LHCN-M2 (cell line): ENCODE results near the gene ETV3L. TPM values are rescaled to one million over a fixed set of nuclear protein-coding genes. Genes with fewer than 3 reads are reported as not detected.

Experiments
- DNase-seq: peaks from one replicate; pipeline ENCODE4 v3.0.0-alpha.2; 2012; ENCODE audit warnings: low read depth
- polyA plus RNA-seq: library from polyadenylated mRNA; unstranded; fragments of >200 nt; gene quantifications from one replicate; pipeline ENCODE4 v1.2.1, GENCODE V29; 2012; ENCODE audit warnings: missing spikeins
- total RNA-seq: library from RNA; depleted of rRNA; stranded (reverse); fragments of >200 nt; gene quantifications from 2 replicates; pipeline ENCODE4 v1.2.3, GENCODE V29; 2014; rRNA removed

Gene ETV3L
- not detected in 2 replicates for total RNA-seq
- polyA plus RNA-seq, result not detected

DNA sequence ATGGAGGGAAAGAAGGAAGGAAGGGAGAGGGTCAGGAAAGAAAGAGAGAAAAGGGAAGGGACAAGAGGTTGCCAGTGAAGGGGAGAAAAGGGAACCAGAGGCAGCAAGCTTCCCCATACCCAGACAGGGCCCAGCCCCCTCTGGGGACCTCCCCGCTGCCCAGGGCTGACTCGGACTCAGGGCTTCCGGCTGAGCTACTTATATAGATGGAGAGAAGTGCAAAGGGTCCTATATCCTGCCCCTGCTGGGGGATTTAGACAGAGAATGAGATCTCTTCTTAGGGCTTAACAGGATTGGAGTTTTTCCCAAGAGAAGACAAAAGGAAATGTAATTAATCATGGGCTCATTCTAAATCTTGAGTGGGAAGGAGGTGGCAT lies at the start of gene ETV3L:
Gene ETV3L (minus strand): TSS at position 176 of the 377 bp plus-strand sequence. CDS start 285 bp downstream, outside the sequence.
- no peak for DNase-seq

DNA sequence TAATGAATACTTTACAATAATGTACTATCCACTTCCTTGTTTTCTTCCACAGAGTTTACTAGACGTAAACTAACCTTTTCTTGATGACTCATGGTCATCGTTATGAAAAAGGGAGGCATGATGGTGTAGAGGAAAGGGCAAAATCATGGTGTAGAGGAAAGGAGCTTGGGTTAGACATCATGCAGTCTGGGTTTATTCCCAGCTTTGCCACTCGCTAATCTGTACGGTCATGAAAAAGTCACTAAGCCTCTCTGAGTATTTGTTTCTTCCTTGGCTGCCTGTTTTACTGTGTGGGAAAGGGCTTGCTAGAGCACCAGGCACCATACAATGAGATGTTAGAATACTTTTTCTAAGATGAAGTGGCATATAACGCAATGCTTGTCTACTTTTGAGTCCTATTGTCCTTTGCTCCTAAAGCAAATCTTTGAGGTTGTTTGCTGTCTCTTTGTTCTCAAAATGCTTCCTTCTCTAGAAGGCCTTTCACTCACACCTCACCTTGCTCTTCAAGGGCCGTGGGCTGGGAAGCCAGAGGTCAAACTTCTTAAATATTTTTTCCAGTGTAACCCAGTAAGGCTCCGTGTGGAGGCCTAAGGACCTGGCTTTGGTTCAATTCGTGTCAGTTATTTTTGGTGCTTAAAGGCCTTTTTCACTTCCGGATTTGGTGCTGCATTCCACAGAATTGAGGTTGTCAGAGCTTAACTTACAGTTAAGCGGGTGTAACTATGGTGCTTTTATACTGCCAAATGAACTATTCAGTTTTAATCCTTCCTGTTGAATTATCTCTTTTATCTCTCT lies 48.5 kb upstream of the ETV3L start:
- peak; percentile 48 for DNase-seq

DNA sequence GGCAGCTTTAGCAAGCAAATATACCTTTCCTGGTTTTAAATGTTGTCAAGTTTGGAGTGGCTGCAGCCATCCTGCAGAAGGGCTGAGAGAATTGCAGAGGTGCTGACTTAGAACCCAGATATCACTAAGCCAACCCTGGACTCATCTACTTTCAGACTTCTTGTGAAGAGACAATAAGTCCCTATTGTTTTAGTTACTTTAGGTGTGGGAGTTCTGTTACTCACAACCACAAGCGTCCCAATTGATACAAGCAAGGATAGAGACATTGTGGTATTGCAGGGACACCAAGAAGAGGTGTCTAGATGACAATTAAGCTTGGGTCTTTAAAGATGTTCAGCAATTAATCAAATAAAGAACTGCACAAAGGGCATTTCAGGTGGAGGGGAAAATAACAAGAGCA lies 47.4 kb upstream of the ETV3L start:
- no peak for DNase-seq

DNA sequence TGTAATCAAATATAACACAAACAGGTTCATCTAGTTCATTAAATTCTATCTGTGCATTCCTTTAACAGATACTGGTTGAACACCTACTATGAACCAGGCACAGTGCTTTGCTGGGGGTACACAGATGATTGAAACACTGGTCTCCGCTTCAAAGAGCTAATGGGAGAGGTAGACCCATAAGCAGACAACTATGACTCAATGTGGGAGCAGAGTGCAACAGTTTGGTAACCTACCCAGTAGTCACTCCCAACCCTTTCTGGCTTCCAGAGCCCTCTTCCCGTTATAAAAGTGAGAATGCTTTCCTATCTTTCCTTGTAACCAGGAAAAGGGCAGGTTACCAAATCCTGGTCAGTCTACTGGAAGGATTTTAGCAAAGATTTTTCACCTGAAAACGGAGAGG lies 46.6 kb upstream of the ETV3L start:
- DNase-seq, result no peak

DNA sequence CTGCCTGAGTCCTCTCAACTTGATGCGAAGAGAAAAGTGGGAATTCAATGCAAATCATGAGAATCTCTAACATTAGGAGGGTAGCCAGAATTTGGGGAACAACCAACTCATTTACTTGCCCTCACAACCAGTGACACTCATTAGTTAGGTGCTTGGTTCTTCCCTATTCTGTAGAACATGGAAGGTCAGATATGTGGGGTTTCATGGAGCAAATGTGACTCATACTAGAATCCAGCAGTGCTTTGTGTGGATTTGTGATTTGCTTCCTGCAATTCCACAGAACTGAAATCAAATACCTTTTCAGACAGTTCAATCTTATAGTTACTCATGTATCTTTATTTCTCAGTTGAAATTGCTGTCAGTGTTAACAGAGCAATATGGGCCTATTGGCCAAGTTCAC lies 45.5 kb upstream of the ETV3L start:
- peak; percentile 39 for DNase-seq

DNA sequence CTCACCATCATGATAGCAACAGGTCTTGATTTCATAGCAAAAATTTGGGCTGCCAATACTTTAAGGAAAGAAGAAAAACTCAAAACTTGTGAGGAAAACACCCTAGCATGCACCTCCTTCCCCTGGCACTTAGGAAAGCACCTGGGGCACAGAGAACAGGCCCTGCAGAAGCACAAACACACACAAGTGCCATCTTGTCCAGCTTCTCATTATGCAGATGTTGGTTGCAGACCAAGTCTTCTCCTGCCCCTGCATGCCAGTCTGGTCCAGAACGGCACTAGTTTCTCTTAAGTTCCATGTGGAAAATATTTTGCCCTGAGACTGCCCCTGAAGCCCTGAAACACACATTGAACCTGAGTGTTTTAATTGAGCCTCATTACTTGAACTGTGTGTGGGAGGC lies 44.9 kb upstream of the ETV3L start:
- DNase-seq, result no peak

DNA sequence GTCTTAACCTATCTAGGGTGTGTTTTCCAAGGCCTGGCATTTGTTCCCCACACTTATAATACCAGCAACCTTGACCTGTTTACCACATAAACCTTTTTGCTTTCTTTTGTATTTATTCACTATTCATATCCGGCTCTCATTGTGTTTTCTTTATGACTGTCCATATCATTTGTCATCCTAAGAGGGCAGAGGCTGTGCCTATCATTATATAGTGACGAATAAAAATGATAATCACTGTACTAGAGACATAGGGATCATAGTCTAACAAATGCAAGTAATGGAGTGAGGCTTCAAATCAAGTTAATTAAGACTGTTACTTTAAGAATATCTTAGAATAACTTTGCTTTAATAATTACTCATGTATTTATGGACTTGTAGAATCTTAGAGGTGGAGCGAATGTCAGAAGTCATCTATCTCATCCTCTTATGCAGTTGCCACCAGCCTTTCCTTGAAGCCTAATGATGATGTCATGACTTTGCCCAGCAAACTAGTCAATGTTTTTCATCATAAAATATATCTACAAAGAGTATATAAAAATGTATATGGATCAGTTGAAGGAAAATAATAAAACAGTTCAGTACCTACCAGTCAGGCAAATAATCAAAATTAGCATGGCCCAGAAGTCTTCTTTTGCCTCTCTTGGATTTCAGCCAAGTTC lies 43.3 kb upstream of the ETV3L start:
- DNase-seq, result peak; percentile 18

DNA sequence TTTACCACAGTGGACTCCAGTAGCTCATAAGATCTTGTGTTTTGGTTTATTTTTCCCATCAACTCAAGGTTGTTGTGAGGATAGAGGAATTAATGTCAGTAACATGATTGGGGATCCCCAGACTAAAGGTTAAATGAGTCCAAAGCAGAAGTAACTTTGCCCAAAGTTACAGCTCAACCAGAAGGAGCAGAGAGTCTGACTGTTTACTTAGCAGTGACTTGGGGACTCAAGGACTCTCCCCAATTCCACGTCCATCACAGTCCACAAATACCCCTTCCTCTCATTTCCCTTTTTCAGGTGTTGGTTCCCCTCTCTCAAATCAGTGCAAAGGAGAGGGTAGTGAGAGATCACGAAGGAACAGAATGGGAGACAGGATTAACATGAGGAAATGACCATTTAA lies 42.6 kb upstream of the ETV3L start:
- DNase-seq, result no peak

DNA sequence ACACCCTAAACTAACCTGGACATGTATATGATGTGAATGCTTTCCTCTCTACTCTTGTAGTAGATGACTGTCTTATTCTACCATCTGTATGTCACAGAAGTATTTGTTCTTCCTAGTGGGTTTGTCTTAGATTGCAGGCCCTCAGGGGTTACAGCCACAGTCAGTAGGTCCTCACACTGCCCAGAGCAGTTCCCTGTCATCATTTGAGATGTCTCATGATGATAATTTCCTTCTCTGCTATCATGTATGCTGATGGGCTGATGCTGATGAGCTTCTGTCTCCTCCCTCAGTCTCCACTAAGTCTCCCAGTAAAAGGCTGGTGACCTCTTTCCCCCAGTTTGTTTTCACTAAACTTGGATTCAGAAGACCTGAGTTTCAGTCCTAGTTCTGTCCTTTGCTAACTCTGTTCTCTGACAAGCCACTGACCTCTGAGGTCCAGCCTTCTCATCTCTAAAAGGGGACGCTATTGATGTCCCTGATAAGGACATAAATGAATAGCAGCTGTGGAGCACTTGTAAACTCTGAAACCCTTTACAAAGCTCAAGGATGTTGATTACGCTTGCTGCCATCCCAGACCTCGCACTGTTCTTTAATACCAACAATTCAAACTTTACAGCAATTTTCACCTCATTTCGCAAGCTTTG lies 41.7 kb upstream of the ETV3L start:
- no peak for DNase-seq

DNA sequence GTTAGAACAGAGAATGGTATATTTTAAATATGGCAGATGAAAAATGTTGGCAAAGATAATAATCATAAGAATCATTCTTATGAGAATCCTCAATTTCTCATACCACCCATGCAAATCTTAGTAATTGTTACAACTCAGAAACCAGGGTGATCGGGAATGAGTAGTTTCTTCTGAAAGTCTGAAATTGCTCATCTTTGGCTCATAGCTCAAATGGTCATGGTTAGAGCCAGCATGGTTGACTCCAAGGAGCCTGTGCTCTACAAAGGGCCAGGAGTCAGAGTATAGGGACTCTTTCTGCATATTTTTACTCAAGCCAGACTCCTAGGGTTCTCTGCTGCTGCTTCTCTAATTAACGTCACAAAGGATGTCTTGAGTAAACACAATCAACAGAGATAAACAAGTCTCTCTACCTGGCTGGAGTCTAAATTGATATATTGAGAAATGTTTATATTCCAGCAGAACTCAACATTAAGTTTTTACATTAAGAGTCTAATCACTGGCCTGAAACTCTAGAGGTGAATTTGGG lies 40.5 kb upstream of the ETV3L start:
- no peak for DNase-seq

DNA sequence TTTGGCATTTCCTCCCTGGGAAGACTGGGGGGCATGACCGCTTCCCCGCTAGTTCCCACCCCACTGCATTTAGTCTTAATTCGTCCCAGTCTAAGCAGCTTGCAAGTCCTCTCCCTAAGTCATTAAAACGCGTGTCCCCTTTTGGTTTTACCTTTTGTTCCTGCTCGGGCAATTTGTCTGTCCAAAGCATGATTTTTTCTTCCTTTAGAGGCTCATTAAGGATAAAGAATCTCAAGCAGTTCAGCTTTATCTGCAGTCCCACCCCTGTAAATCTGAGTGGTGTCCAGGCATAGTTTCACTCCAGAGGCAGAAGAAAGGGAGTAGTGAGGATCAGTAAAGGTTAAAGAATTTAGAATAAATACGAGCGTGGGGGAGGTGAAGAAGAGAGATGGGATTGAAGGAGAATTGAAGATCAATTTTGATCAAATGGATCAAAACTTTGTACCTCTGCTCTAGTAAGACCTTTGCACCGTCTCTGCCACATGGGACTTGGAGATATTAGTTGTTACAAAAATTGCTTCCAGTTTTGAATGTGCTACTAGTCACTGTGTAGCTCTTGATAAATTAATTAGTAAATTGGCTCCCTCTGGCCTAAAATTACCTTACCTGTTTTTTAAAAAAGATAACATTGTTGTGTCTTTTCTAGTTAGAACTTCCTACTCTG lies 39.6 kb upstream of the ETV3L start:
- no peak for DNase-seq

DNA sequence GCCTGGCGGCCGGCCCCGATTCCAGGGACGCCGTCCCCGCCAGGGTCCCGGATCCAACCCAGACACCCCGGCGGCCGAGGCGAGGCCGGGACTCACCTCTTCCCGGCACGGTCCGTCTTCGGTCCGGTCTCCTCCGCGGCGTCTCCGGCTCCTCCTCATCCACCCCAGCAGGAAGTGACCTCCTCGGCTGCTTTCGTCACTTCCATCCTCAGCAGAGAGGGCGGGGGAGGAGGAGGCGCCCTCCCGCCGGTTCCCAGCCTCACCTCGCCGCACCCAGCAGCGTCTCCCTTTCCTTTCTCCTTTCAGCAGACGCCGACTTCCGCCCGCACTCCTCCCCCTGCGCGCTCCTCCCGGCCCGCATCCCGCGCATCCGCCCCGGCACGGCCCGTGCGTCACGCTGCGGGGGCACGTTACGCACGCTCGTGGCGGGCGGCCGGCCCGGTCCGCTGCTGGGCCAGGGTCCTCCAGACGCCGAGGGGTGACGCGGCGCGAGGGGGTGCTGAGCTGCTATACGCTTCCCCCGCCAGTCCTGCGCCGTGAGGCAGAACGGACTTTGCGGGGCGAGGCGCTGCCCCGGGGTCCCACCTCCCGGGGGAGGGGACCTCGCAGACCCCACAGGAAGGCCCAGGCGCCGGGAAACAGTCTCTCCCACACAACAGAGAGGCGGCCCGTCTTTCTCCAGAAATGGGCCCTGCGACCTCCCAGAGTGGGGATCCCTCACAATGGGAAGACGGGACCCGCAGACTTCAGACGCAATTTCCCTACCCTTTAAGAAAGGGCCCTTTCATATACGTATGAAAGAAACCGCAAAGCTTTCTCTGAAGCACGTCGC lies 38.8 kb upstream of the ETV3L start, which contains the start of gene ETV3:
Gene ETV3 (minus strand): TSS at position 176 of the 832 bp plus-strand sequence. CDS start 2,043 bp downstream, outside the sequence.
- peak; percentile 87 for DNase-seq

DNA sequence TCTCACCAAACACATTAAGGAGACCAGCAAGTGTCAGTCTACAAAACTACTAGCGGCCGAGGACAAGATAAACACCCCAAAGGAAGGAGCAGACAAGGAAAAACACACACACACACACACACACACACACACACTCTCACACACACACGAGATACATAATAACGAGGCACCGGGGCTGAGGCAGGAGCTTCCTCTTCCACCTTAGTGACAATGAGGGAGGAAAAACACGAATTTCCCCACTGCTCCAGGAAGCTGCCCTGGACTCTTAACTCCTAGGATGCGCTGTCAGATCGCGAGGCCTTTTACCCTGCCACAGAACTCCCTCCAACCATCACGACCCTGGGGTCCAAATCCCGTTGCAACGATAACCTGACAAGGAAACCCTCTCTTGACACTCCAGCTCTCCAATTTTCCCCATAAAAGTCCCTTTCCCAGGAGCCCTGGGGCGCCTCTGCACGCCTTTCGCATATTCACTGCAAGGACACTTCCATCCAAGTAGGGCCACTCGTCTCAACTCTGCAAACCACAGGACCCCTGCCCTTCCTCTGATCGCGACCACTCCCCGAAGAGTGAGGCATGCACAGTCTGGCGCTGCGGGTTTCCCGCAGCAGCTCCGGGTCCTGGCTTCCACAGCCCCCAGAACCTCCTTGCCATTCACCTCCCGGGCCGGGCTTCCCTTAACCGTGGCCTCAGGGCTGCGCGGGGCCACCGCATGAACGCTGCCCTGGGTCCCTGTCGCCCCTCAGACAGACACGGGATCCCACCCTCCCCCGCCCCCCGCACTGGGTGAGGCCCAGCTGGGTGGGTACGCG lies 38.0 kb upstream of the ETV3L start:
- peak; percentile 33 for DNase-seq

DNA sequence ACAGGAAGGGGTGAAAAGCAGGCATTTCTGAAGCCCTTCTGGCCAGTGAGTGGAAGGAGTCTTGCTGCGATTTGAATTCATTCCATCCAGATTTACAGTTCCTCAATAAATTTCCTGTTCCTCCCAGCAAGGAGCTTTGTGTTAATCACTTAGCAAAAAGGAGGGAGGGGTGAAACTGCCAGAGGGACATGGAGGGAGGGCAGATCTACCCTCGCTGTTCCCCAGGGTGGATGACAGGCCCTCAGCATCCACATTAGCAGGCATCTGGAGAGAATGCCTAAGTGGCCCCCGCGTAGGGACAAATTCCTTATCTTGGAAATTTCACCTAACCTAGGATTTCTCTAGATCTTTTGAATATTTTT lies 37.4 kb upstream of the ETV3L start:
- peak; percentile 33 for DNase-seq

DNA sequence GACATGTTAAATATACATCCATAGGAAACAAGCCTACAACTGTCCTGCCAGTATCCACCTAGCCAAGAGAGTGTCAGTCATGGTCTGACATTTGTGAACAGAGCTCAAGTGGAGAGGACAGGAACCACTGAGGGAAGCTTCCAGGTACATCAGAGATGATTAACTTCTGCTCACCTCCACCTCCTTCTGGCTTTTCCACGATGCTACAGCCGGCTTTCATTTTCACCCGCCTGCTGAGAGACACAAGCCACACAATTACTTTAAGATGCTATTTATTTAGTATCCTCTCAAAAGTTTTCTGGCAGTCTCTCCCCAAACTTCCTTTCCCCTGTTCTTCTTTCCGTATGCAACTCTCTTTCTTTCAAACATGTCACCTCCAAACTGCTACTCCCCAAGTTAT lies 36.5 kb upstream of the ETV3L start:
- no peak for DNase-seq

DNA sequence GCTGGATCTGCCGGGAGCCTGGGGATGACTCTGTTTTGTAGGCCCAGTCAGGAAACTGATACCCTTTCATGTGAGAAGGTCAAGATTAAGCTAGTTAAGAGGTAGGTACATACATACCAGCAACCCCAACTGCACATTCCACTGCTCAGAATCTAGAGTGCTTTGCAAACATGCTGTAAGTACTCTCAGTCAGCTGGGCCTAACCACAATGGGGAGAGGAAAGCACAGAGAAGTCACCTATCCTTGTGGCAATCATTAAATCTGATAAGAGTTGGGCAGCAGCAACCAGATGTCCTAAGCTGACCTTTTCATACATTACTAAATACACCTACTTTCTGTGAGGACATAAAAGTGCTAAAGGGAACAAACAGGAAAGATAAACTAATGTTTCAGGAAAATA lies 36.0 kb upstream of the ETV3L start:
- DNase-seq, result no peak

DNA sequence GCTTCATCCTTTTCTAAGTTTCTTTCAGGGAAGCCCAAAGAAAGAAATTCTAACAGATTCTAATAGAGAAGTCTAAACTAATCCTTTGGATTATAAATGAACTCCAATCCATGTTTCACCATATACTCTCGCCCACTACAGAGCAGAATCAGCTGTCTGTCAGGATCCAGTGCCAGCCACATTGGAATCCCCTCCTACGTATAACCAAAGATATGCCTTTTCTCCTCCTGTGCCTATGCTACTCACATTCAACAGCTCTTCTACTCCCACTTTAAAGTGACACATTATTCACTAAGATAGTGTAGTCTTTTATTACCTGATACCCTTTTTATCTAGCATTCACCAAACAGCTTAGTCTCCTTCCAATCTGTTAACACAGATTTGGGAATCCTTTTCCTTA lies 35.5 kb upstream of the ETV3L start:
- DNase-seq, result no peak

DNA sequence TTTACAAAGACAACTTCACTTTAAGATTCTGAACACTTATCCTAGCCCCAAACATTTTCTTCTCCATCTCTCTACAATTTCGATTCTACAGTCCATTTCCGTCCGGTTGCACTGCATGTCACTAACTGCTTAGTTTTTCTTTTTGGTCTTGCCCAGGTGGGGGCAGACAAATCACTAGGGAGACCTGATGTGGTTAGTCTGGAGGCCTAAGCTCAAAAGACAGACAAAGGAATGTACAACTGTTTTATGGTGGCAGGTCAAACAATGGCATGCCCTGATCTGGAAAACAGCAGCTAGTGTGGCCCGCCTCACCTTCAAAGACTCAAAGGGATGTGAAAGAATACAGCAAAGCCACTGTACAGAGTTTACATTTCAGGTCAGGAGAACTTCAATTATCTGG lies 34.8 kb upstream of the ETV3L start:
- no peak for DNase-seq

DNA sequence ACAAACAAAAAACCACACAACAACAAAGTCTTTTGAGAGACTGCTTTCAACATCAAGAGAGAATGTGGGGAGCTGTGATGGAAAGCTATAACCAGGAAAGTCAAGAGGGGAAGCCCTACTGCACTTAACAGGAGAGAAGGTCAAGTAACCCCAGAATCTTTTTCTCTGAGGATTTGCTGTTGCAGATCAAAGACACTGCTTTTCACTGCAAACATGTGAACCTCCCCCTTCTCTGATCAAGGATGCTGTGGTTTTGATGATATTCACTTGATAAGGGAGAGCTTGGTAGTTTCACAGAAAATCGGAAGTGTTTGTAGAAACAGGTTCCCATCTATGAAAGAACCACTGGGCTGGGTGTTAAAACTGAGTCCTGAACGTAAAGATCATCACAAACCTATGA lies 33.8 kb upstream of the ETV3L start:
- no peak for DNase-seq

DNA sequence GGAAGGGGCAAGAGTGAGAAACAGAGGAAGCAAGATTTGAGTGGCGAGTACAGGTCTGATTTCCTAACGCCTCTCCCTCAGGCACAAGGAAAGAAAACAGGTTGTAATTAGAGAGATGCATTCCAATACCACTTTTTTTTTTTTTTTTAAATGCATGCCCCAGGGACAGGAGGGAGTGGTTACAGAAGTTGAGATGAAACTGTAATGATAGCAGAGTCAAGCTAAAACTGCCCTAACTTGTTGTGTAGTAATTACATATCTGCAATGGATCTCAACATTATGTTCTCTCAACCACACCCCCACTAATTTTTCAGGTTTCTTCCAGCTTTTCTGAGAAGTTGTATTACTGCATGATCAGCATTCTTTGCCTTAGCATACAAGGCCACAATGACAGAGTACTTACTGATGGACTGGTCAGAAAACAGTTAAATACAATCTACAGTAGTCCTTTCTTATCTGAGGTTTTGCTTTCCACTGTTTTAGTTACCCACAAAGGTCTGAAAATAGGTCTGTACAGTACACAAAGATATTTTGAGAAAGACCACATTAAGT lies 33.1 kb upstream of the ETV3L start:
- DNase-seq, result no peak
